Right renal pelvis (tissue), 4 donors: ENCODE results near the gene BACE2. TPM values are rescaled to one million over a fixed set of nuclear protein-coding genes. Genes with fewer than 3 reads are reported as not detected.
A peak's percentile ranks its signal among the peaks of the same experiment; 100 is the strongest.

Experiments used
- DNase-seq, 4 donors: peaks; one replicate each; pipeline ENCODE4 v3.0.0-alpha.2; 2013; ENCODE audit warnings: low read depth in 4 of 4, low spot score in 3 of 4, missing footprints in 1 of 4
- polyA plus RNA-seq, 4 donors: library from polyadenylated mRNA; unstranded; fragments of 120-200 nt; gene quantifications; one replicate each; pipeline ENCODE4 v1.2.1, GENCODE V29; 2013; ENCODE audit not compliant: insufficient read length in 4 of 4

The BACE2 gene
- polyA plus RNA-seq: 10 to 100 TPM; 29.2 to 34.9 (median 31.2) TPM

- DNase-seq: peak in 2 of 4 donors; percentile 43 to 58
Measured at GRCh38 chr21:41167348-41168342, at the start of gene BACE2. TSS of gene BACE2 (plus strand) at chr21:41168160. CDS start at chr21:41168264, 104 bp downstream.

- DNase-seq: no peak
Measured at GRCh38 chr21:41119901-41120300, 48.1 kb upstream of the BACE2 start.

- no peak for DNase-seq
Measured at GRCh38 chr21:41120997-41121396, 47.0 kb upstream of the BACE2 start.

- DNase-seq: peak; percentile 66 to 70 (median 68)
Measured at GRCh38 chr21:41121785-41122415, 46.1 kb upstream of the BACE2 start.

GRCh38 chr21:41124641-41125201, 43.2 kb upstream of the BACE2 start:
- no peak for DNase-seq

GRCh38 chr21:41128981-41129380, 39.0 kb upstream of the BACE2 start:
- DNase-seq: no peak

GRCh38 chr21:41130883-41131282, 37.1 kb upstream of the BACE2 start:
- no peak for DNase-seq

GRCh38 chr21:41133874-41134522, 34.0 kb upstream of the BACE2 start:
- peak in 1 of 4 donors; percentile 14 for DNase-seq

GRCh38 chr21:41135746-41136145, 32.2 kb upstream of the BACE2 start:
- no peak for DNase-seq

- no peak for DNase-seq
Measured at GRCh38 chr21:41136286-41136685, 31.7 kb upstream of the BACE2 start.

GRCh38 chr21:41137401-41137800, 30.6 kb upstream of the BACE2 start:
- DNase-seq: no peak

- no peak for DNase-seq
Measured at GRCh38 chr21:41137889-41138288, 30.1 kb upstream of the BACE2 start.

- no peak for DNase-seq
Measured at GRCh38 chr21:41138711-41139110, 29.2 kb upstream of the BACE2 start.

GRCh38 chr21:41139275-41139674, 28.7 kb upstream of the BACE2 start:
- no peak for DNase-seq

GRCh38 chr21:41139951-41140350, 28.0 kb upstream of the BACE2 start:
- no peak for DNase-seq

GRCh38 chr21:41141031-41141457, 26.9 kb upstream of the BACE2 start:
- no peak for DNase-seq

- no peak for DNase-seq
Measured at GRCh38 chr21:41142051-41142795, 25.7 kb upstream of the BACE2 start.

- no peak for DNase-seq
Measured at GRCh38 chr21:41143596-41144325, 24.2 kb upstream of the BACE2 start.
